ENCODE data around the gene KIAA0825. TPM values are rescaled to one million over a fixed set of nuclear protein-coding genes. Genes with fewer than 3 reads are reported as not detected.

KIAA0825 gene
- total RNA-seq, 1 donor from 2014 or later = 5.8 TPM

- TF ChIP-seq CTCF (IDR thresholded peaks at IDR 0.05; ENCODE audit: unreplicated experiment) = no peak
- no peak overlapping the region for H3K4me3 Mint-ChIP-seq (ENCODE audit: low read depth)
- peaks cover 1% of the 10 kb centered on the region for H3K36me3 Mint-ChIP-seq (ENCODE audit: insufficient read depth)
- no peaks in the 10 kb centered on the region for H3K9me3 Mint-ChIP-seq (ENCODE audit: low read depth)
- DNase-seq (ENCODE audit: low spot score, unreplicated experiment) = no peak
- no peak overlapping the region for H3K27ac Mint-ChIP-seq
- no peaks in the 10 kb centered on the region for H3K27me3 Mint-ChIP-seq
- H3K4me1 Mint-ChIP-seq (ENCODE audit: low read depth) = no peaks in the 10 kb centered on the region
Measured at GRCh38 chr5:94562327-94562971, 56.0 kb downstream of the KIAA0825 start.

GRCh38 chr5:94558028-94558427 is 60.4 kb downstream of the KIAA0825 start:
- DNase-seq (ENCODE audit: low spot score, unreplicated experiment) = no peak
- Mint-ChIP-seq H3K27ac (no peak overlapping the region), H3K9me3 (ENCODE audit: low read depth) (no peaks in the 10 kb centered on the region), H3K27me3 (no peaks in the 10 kb centered on the region), H3K36me3 (ENCODE audit: insufficient read depth) (peaks cover 3% of the 10 kb centered on the region), H3K4me1 (ENCODE audit: low read depth) (no peaks in the 10 kb centered on the region), H3K4me3 (ENCODE audit: low read depth) (no peak overlapping the region)
- no peak for TF ChIP-seq CTCF (IDR thresholded peaks at IDR 0.05; ENCODE audit: unreplicated experiment)

- Mint-ChIP-seq H3K4me1 (ENCODE audit: low read depth) (no peaks in the 10 kb centered on the region), H3K36me3 (ENCODE audit: insufficient read depth) (peaks cover 9% of the 10 kb centered on the region), H3K27me3 (no peaks in the 10 kb centered on the region), H3K27ac (no peak overlapping the region), H3K9me3 (ENCODE audit: low read depth) (peaks cover 12% of the 10 kb centered on the region), H3K4me3 (ENCODE audit: low read depth) (no peak overlapping the region)
- no peak for DNase-seq (ENCODE audit: low spot score, unreplicated experiment)
- no peak for TF ChIP-seq CTCF (IDR thresholded peaks at IDR 0.05; ENCODE audit: unreplicated experiment)
Measured at GRCh38 chr5:94551858-94552257, 66.5 kb downstream of the KIAA0825 start.

- Mint-ChIP-seq H3K4me1 (ENCODE audit: low read depth) (no peaks in the 10 kb centered on the region), H3K9me3 (ENCODE audit: low read depth) (peaks cover 28% of the 10 kb centered on the region), H3K27me3 (no peaks in the 10 kb centered on the region), H3K36me3 (ENCODE audit: insufficient read depth) (peaks cover 24% of the 10 kb centered on the region), H3K4me3 (ENCODE audit: low read depth) (no peak overlapping the region), H3K27ac (no peak overlapping the region)
- DNase-seq (ENCODE audit: low spot score, unreplicated experiment) = no peak
- TF ChIP-seq CTCF (IDR thresholded peaks at IDR 0.05; ENCODE audit: unreplicated experiment) = no peak
Measured at GRCh38 chr5:94545870-94546625, 72.4 kb downstream of the KIAA0825 start.

- no peak overlapping the region for H3K27ac Mint-ChIP-seq
- H3K4me3 Mint-ChIP-seq (ENCODE audit: low read depth) = no peak overlapping the region
- H3K36me3 Mint-ChIP-seq (ENCODE audit: insufficient read depth) = peaks cover 30% of the 10 kb centered on the region
- no peaks in the 10 kb centered on the region for H3K27me3 Mint-ChIP-seq
- no peak for TF ChIP-seq CTCF (IDR thresholded peaks at IDR 0.05; ENCODE audit: unreplicated experiment)
- no peaks in the 10 kb centered on the region for H3K4me1 Mint-ChIP-seq (ENCODE audit: low read depth)
- DNase-seq (ENCODE audit: low spot score, unreplicated experiment) = no peak
- peaks cover 32% of the 10 kb centered on the region for H3K9me3 Mint-ChIP-seq (ENCODE audit: low read depth)
Measured at GRCh38 chr5:94544875-94545547, 73.4 kb downstream of the KIAA0825 start.

Measured in progenitor cell of endocrine pancreas (in vitro differentiated cells).